NCI-H2029 treated with DMSO at 0.1 percent for 48 hours (cell line): Measurements from ENCODE around the gene UGT1A10.
"Not testable (repeated sequence)": the region's sequence is repeated elsewhere in the genome, so short reads cannot be mapped to it uniquely, and the experiment has no call there.

Source experiments
- DNase-seq: peaks from one replicate; lab custom pipeline; 2025; lab: John Stamatoyannopoulos, UW

Gene UGT1A10

GRCh38 chr2:233636306-233636705, at the start of gene UGT1A10:
UGT1A10 (plus strand) TSS chr2:233636448; CDS start chr2:233636523, 75 bp downstream.
- DNase-seq, result not testable (repeated sequence)

GRCh38 chr2:233588400-233588799, 47.8 kb upstream of the UGT1A10 start:
- DNase-seq, result no peak

GRCh38 chr2:233592706-233593105, 43.5 kb upstream of the UGT1A10 start:
- DNase-seq, result not testable (repeated sequence)

GRCh38 chr2:233593201-233593600, 43.0 kb upstream of the UGT1A10 start:
- DNase-seq, result no peak

- peak; percentile 82 for DNase-seq
These were observed 38.7 kb upstream of the UGT1A10 start for GRCh38 chr2:233597522-233597921.

- DNase-seq, result no peak
These were observed 37.3 kb upstream of the UGT1A10 start for GRCh38 chr2:233598952-233599351.

GRCh38 chr2:233600386-233600785, 35.9 kb upstream of the UGT1A10 start:
- DNase-seq, result no peak

- no peak for DNase-seq
These were observed 34.2 kb upstream of the UGT1A10 start for GRCh38 chr2:233602076-233602475.

- no peak for DNase-seq
These were observed 32.7 kb upstream of the UGT1A10 start for GRCh38 chr2:233603520-233603919.

- no peak for DNase-seq
These were observed 31.4 kb upstream of the UGT1A10 start for GRCh38 chr2:233604826-233605225.

GRCh38 chr2:233605680-233606079, 30.6 kb upstream of the UGT1A10 start:
- no peak for DNase-seq

- DNase-seq, result no peak
These were observed 25.0 kb upstream of the UGT1A10 start for GRCh38 chr2:233611284-233611683.

- not testable (repeated sequence) for DNase-seq
These were observed 18.8 kb upstream of the UGT1A10 start, which contains the start of gene UGT1A8 for GRCh38 chr2:233617476-233617875. UGT1A8 (plus strand) TSS chr2:233617633; CDS start chr2:233617708, 75 bp downstream.

- no peak for DNase-seq
These were observed 16.0 kb upstream of the UGT1A10 start for GRCh38 chr2:233620204-233620603.

- DNase-seq, result not testable (repeated sequence)
These were observed 14.4 kb upstream of the UGT1A10 start for GRCh38 chr2:233621863-233622262.

- DNase-seq, result no peak
These were observed 8.8 kb upstream of the UGT1A10 start for GRCh38 chr2:233627331-233628025.

GRCh38 chr2:233638836-233639235, 2.6 kb downstream of the UGT1A10 start:
- DNase-seq, result no peak

- no peak for DNase-seq
These were observed 3.6 kb downstream of the UGT1A10 start for GRCh38 chr2:233639860-233640259.

GRCh38 chr2:233643128-233643527, 6.9 kb downstream of the UGT1A10 start:
- DNase-seq, result no peak

- DNase-seq, result not testable (repeated sequence)
These were observed 9.8 kb downstream of the UGT1A10 start for GRCh38 chr2:233646033-233646432.

- DNase-seq, result no peak
These were observed 14.7 kb downstream of the UGT1A10 start for GRCh38 chr2:233650981-233651380.

- DNase-seq, result no peak
These were observed 15.2 kb downstream of the UGT1A10 start for GRCh38 chr2:233651430-233651829.

GRCh38 chr2:233654501-233654900, 18.3 kb downstream of the UGT1A10 start:
- DNase-seq, result no peak

- DNase-seq, result no peak
These were observed 18.8 kb downstream of the UGT1A10 start for GRCh38 chr2:233655043-233655442.
